Heart left ventricle (tissue), 13 donors: ENCODE data around the gene TYROBP.

ENCODE experiments used
- POLR2A ChIP-seq, 2 donors: fragments of 450-650 bp; IDR thresholded peaks; one replicate each; pipeline ENCODE4 v1.6.1; 2017; ENCODE audit warnings: antibody characterized with exemption in 2 of 2, mild to moderate bottlenecking in 2 of 2, moderate library complexity in 2 of 2
- TF ChIP-seq, protein P1 (sequence below), 12 donors: fragments of 200-600 bp; sonication (generic) in 4 of 12; IDR thresholded peaks; one replicate each; pipeline versions ENCODE4 v1.5.0 to v1.8.0; 2018 to 2022; ENCODE audit warnings: antibody characterized with exemption in 12 of 12, mild to moderate bottlenecking in 5 of 12
- donor health status: ischemic (EF 13 %, LVEDD 7.1; RV severe dilation, severe dysfunction).
- donor health status: DM: no; HTN: yes; CAD: no.
- donor health status: DM: no; HTN: no; CAD: no.
- donor health status: ischemic (EF 25% LVEDD 6.9; RV normal size, moderate dysfunction).
- donor health status: ischemic (EF 25% LVEDD 5.7; RV mildly dilated, moderate dysfunction).
- donor health status: ischemic (EF 35%, LVEDD 5.7; RV mildly dilated, moderate dysfunction).
- donor health status: nonischemic (EF 11% LVEDD 7.7; RV severe dilation, severe dysfunction).
- donor health status: DM: yes; HTN: yes; CAD: no.
- donor health status: PGD.
- donor health status: ischemic (EF 29% LVEDD 5.4; RV normal size, mild dysfunction).
- donor health status: nonischemic (EF 23%, LVEDD 6.1; RV moderate dilation, normal function).

DNA sequence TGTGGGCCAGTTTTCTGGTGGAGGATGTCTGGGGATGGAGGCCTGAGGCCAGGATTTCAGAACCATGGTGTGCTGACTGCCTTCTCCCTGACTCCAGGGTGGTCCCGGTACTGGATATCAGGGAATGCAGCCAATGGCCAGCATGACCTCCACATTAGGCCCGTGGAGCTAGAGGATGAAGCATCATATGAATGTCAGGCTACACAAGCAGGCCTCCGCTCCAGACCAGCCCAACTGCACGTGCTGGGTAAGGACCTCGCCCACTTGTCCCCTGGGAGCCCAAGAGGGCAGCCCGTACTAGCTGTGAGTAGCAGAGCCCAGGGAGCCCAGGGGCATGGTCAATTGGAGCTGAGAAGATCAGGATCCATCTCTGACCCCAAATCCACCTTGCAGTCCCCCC, 49.8 kb downstream of the TYROBP start:
- TF ChIP-seq, protein P1, sequence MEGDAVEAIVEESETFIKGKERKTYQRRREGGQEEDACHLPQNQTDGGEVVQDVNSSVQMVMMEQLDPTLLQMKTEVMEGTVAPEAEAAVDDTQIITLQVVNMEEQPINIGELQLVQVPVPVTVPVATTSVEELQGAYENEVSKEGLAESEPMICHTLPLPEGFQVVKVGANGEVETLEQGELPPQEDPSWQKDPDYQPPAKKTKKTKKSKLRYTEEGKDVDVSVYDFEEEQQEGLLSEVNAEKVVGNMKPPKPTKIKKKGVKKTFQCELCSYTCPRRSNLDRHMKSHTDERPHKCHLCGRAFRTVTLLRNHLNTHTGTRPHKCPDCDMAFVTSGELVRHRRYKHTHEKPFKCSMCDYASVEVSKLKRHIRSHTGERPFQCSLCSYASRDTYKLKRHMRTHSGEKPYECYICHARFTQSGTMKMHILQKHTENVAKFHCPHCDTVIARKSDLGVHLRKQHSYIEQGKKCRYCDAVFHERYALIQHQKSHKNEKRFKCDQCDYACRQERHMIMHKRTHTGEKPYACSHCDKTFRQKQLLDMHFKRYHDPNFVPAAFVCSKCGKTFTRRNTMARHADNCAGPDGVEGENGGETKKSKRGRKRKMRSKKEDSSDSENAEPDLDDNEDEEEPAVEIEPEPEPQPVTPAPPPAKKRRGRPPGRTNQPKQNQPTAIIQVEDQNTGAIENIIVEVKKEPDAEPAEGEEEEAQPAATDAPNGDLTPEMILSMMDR (IDR thresholded peaks at IDR 0.05), result no peak
- TF ChIP-seq POLR2A (IDR thresholded peaks at IDR 0.05), result no peak
